GM23338 (cell line): ENCODE results near the gene SOX9. TPM values are rescaled to one million over a fixed set of nuclear protein-coding genes. Genes with fewer than 3 reads are reported as not detected.

Experiments
- ATAC-seq: fragments of 200-7000 bp; cut with Tn5 transposase; 3 replicates; pipeline ENCODE4 v1.9.1; 2020
- DNase-seq: peaks from one replicate; pipeline ENCODE4 v3.0.0-alpha.2; 2015; ENCODE audit warnings: low spot score
- H2AFZ ChIP-seq: fragments of 200-600 bp; sonication (generic); 2 replicates; pipeline ENCODE4 v1.8.0; 2016; ENCODE audit warnings: antibody characterized with exemption, mild to moderate bottlenecking, moderate library complexity
- H3F3A ChIP-seq: fragments of 200-600 bp; sonication (generic); replicated peaks from 2 replicates; pipeline ENCODE4 v1.8.0; 2017; ENCODE audit warnings: antibody characterized with exemption, mixed run types, low read depth
- H3K27ac ChIP-seq: fragments of 200-600 bp; sonication (generic); 2 replicates; pipeline ENCODE4 v1.6.1; 2016; ENCODE audit warnings: low read depth
- H3K27me3 ChIP-seq: fragments of 200-600 bp; sonication (generic); 2 replicates; pipeline ENCODE4 v1.8.0; 2016; ENCODE audit warnings: mild to moderate bottlenecking, mixed run types, moderate library complexity; ENCODE audit not compliant: insufficient read depth
- H3K36me3 ChIP-seq: fragments of 200-600 bp; sonication (generic); 2 replicates; pipeline ENCODE4 v1.8.0; 2016; ENCODE audit warnings: mild to moderate bottlenecking; ENCODE audit not compliant: insufficient read depth
- H3K4me1 ChIP-seq: fragments of 200-600 bp; sonication (generic); 2 replicates; pipeline ENCODE4 v1.8.0; 2016; ENCODE audit warnings: mild to moderate bottlenecking, moderate library complexity; ENCODE audit not compliant: insufficient read depth
- H3K4me2 ChIP-seq: fragments of 200-600 bp; sonication (generic); 2 replicates; pipeline ENCODE4 v1.7.1; 2017; ENCODE audit warnings: mixed run types
- H3K4me3 ChIP-seq: fragments of 200-600 bp; sonication (generic); 2 replicates; pipeline ENCODE4 v1.6.1; 2016; ENCODE audit warnings: mixed run types
- H3K79me2 ChIP-seq: fragments of 200-600 bp; sonication (generic); replicated peaks from 2 replicates; pipeline ENCODE4 v1.8.0; 2017; ENCODE audit warnings: mild to moderate bottlenecking; ENCODE audit not compliant: insufficient read depth
- H3K9me2 ChIP-seq: fragments of 200-600 bp; sonication (generic); 2 replicates; pipeline ENCODE4 v1.8.0; 2017; ENCODE audit not compliant: insufficient read depth
- H4K20me1 ChIP-seq: fragments of 200-600 bp; sonication (generic); replicated peaks from 2 replicates; pipeline ENCODE4 v1.8.0; 2017; ENCODE audit warnings: mild to moderate bottlenecking; ENCODE audit not compliant: insufficient read depth
- H3K27ac Mint-ChIP-seq: 2 replicates; pipeline ENCODE4 v1.8.0; 2020; ENCODE audit warnings: inconsistent platforms, mild to moderate bottlenecking, moderate library complexity, mixed read lengths
- H3K27me3 Mint-ChIP-seq: 3 replicates; pipeline ENCODE4 v1.8.0; 2022; ENCODE audit warnings: low read depth, mild to moderate bottlenecking, moderate library complexity, mixed read lengths, inconsistent platforms; ENCODE audit not compliant: insufficient read depth, poor library complexity
- H3K36me3 Mint-ChIP-seq: 3 replicates; pipeline ENCODE4 v1.8.0; 2021; ENCODE audit warnings: low read depth, mild to moderate bottlenecking, inconsistent platforms, moderate library complexity, mixed read lengths
- H3K4me1 Mint-ChIP-seq: 3 replicates; pipeline ENCODE4 v1.8.0; 2020; ENCODE audit warnings: mild to moderate bottlenecking, inconsistent platforms, mixed read lengths
- H3K4me3 Mint-ChIP-seq: 3 replicates; pipeline ENCODE4 v1.8.0; 2021; ENCODE audit warnings: moderate library complexity, mild to moderate bottlenecking, inconsistent platforms, mixed read lengths
- H3K9me3 Mint-ChIP-seq: 3 replicates; pipeline ENCODE4 v1.8.0; 2020; ENCODE audit warnings: moderate library complexity, mild to moderate bottlenecking, inconsistent platforms, mixed read lengths
- CREB1 ChIP-seq: fragments of 250-450 bp; sonication (Bioruptor Pico); IDR thresholded peaks from 2 replicates; pipeline ENCODE4 v1.5.0; 2020; ENCODE audit warnings: low read depth, mild to moderate bottlenecking, moderate library complexity
- EZH2phosphoT487 ChIP-seq: fragments of 200-600 bp; sonication (generic); IDR thresholded peaks from one replicate; pipeline ENCODE4 v1.8.1; 2018; ENCODE audit warnings: antibody characterized with exemption; ENCODE audit not compliant: unreplicated experiment
- JUNB ChIP-seq: IDR thresholded peaks from one replicate; pipeline ENCODE4 v1.6.1; 2016; ENCODE audit warnings: antibody characterized with exemption; ENCODE audit not compliant: unreplicated experiment
- POLR2AphosphoS5 ChIP-seq: IDR thresholded peaks from 2 replicates; pipeline ENCODE4 v1.6.1; 2016; ENCODE audit warnings: antibody characterized with exemption, low read depth
- STAT1 ChIP-seq: IDR thresholded peaks from one replicate; pipeline ENCODE4 v1.6.1; 2016; ENCODE audit warnings: antibody characterized with exemption; ENCODE audit not compliant: unreplicated experiment
- ZNF331 ChIP-seq: fragments of 250-450 bp; sonication (Bioruptor Pico); IDR thresholded peaks from 2 replicates; pipeline ENCODE4 v1.5.0; 2020; ENCODE audit warnings: low read depth, mild to moderate bottlenecking, moderate library complexity
- ZNF462 ChIP-seq: fragments of 250-450 bp; sonication (Bioruptor Pico); IDR thresholded peaks from 2 replicates; pipeline ENCODE4 v1.5.0; 2020; ENCODE audit warnings: mild to moderate bottlenecking, moderate library complexity
- polyA plus RNA-seq: library from polyadenylated mRNA; unstranded; fragments of >200 nt; fragmentation: Nextera tagmentation; extraction: Ambion mirVana; gene quantifications from 2 replicates; pipeline ENCODE4 v1.2.1, GENCODE V29; 2016
- total RNA-seq: library from RNA; depleted of rRNA; stranded (reverse); fragments of >200 nt; shearing (Covaris generic); gene quantifications from 2 replicates; pipeline ENCODE4 v1.2.3, GENCODE V29; 2014
- TF ChIP-seq, protein P1 (sequence below): IDR thresholded peaks from 2 replicates; pipeline ENCODE4 v1.6.1; 2016; ENCODE audit warnings: antibody characterized with exemption
- TF ChIP-seq, protein P2 (sequence below), 2 experiments: fragments of 200-600 bp in 1 of 2; sonication (generic) in 1 of 2; conservative IDR thresholded peaks; 2 replicates each; pipeline versions ENCODE4 v1.5.1 to v1.6.1; 2016 to 2017; ENCODE audit warnings: antibody characterized with exemption in 2 of 2, low read depth in 2 of 2, mild to moderate bottlenecking in 2 of 2, moderate library complexity in 1 of 2

Gene SOX9
- total and polyA plus RNA-seq, 2 experiments from 2014 or later, result 4.4 TPM

- TF ChIP-seq ZNF462 (CRISPR knock-in tag) (no peak), STAT1 (no peak), CREB1 (CRISPR knock-in tag) (no peak), POLR2AphosphoS5 (no peak), JUNB (no peak), EZH2phosphoT487 (no peak), ZNF331 (CRISPR knock-in tag) (no peak)
- TF ChIP-seq, protein P1, sequence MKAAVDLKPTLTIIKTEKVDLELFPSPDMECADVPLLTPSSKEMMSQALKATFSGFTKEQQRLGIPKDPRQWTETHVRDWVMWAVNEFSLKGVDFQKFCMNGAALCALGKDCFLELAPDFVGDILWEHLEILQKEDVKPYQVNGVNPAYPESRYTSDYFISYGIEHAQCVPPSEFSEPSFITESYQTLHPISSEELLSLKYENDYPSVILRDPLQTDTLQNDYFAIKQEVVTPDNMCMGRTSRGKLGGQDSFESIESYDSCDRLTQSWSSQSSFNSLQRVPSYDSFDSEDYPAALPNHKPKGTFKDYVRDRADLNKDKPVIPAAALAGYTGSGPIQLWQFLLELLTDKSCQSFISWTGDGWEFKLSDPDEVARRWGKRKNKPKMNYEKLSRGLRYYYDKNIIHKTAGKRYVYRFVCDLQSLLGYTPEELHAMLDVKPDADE, result no peak
Observed at GRCh38 chr17:72135546-72136325, 14.9 kb downstream of the SOX9 start (continued).

DNA sequence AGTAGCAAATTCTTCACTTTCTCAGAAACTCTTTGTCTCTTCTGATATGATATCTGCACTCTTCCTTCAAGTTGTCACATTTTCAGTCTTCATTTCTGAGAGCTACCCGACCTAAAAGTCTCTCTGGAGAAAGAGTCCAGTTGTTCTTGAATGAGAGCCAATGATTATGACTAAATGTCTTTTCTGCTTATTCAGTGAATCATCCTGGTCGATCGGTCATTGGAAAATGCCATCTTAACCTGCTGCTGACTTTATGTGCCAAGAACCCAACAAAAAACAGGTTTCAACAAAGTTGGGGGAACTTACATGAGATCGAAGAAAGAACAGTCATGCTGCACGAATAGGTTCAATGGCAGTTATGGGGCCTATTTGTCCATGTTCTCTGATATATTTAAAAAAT is 15.9 kb downstream of the SOX9 start:
- no peak overlapping the region for H3K4me3 Mint-ChIP-seq
- H3K9me2 ChIP-seq, result peaks cover 11% of the 10 kb centered on the region

More for the DNA sequence above, 15.9 kb downstream of the SOX9 start:
- Mint-ChIP-seq H3K9me3 (no peaks in the 10 kb centered on the region), H3K27ac (no peak overlapping the region), H3K4me1 (peaks cover 21% of the 10 kb centered on the region), H3K36me3 (no peaks in the 10 kb centered on the region), H3K27me3 (peaks cover 5% of the 10 kb centered on the region)
- H2AFZ ChIP-seq, result no peak overlapping the region
- no peaks in the 10 kb centered on the region for H3K27me3 ChIP-seq
- H3K79me2 ChIP-seq, result no peaks in the 10 kb centered on the region
- H3F3A ChIP-seq, result no peaks in the 10 kb centered on the region
- H3K36me3 ChIP-seq, result no peaks in the 10 kb centered on the region
- no peaks in the 10 kb centered on the region for H4K20me1 ChIP-seq
- TF ChIP-seq, protein P2, sequence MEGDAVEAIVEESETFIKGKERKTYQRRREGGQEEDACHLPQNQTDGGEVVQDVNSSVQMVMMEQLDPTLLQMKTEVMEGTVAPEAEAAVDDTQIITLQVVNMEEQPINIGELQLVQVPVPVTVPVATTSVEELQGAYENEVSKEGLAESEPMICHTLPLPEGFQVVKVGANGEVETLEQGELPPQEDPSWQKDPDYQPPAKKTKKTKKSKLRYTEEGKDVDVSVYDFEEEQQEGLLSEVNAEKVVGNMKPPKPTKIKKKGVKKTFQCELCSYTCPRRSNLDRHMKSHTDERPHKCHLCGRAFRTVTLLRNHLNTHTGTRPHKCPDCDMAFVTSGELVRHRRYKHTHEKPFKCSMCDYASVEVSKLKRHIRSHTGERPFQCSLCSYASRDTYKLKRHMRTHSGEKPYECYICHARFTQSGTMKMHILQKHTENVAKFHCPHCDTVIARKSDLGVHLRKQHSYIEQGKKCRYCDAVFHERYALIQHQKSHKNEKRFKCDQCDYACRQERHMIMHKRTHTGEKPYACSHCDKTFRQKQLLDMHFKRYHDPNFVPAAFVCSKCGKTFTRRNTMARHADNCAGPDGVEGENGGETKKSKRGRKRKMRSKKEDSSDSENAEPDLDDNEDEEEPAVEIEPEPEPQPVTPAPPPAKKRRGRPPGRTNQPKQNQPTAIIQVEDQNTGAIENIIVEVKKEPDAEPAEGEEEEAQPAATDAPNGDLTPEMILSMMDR (conservative IDR thresholded peaks at IDR 0.05; ENCODE audit: low read depth in 2 of 2), result no peak
- TF ChIP-seq POLR2AphosphoS5, result no peak
- TF ChIP-seq EZH2phosphoT487, result no peak
- DNase-seq (no peak), ATAC-seq (no peak)
- H3K27ac ChIP-seq, result no peak overlapping the region
- no peak overlapping the region for H3K4me2 ChIP-seq
- H3K4me1 ChIP-seq, result peaks cover 18% of the 10 kb centered on the region; the same call in 1 of the 2 replicates
- H3K4me3 ChIP-seq, result no peak overlapping the region
